ENCODE results near the gene CRLF2.
"Not testable (repeated sequence)": the region's sequence is repeated elsewhere in the genome, so short reads cannot be mapped to it uniquely, and the experiment has no call there.

The CRLF2 gene

DNA sequence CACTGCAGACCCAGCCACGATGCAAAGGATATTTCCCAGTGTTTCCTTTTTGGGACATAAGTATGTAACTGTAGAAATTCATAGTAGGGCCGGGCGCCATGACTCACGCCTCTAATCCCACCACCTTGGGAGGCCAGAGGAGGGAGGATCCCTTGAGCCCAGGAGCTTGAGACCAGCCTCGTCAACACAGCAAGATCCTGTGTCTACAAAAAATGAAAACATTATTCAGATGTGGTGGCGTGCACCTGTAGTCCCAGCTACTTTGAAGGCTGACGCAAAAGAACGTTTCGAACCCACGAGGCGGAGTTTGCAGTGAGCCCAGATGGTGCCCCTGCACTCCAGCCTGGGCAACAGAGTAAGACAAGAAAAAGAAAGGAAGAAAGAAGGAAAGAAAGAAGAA lies 49.2 kb downstream of the CRLF2 start:
- FAIRE-seq: no peak
- DNase-seq (ENCODE audit: insufficient read length, low spot score): no peak
- TF ChIP-seq, protein P1, sequence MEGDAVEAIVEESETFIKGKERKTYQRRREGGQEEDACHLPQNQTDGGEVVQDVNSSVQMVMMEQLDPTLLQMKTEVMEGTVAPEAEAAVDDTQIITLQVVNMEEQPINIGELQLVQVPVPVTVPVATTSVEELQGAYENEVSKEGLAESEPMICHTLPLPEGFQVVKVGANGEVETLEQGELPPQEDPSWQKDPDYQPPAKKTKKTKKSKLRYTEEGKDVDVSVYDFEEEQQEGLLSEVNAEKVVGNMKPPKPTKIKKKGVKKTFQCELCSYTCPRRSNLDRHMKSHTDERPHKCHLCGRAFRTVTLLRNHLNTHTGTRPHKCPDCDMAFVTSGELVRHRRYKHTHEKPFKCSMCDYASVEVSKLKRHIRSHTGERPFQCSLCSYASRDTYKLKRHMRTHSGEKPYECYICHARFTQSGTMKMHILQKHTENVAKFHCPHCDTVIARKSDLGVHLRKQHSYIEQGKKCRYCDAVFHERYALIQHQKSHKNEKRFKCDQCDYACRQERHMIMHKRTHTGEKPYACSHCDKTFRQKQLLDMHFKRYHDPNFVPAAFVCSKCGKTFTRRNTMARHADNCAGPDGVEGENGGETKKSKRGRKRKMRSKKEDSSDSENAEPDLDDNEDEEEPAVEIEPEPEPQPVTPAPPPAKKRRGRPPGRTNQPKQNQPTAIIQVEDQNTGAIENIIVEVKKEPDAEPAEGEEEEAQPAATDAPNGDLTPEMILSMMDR (IDR thresholded peaks at IDR 0.05; ENCODE audit: insufficient read depth, missing control alignments): no peak

GRCh38 chrX:1162119-1162916 lies 50.1 kb downstream of the CRLF2 start:
- no peak for DNase-seq (ENCODE audit: insufficient read length, low spot score)
- FAIRE-seq: no peak
- TF ChIP-seq, protein P1 (IDR thresholded peaks at IDR 0.05; ENCODE audit: insufficient read depth, missing control alignments): no peak

GRCh38 chrX:1159548-1159947 lies 52.9 kb downstream of the CRLF2 start:
- DNase-seq (ENCODE audit: insufficient read length, low spot score): no peak
- TF ChIP-seq, protein P1 (IDR thresholded peaks at IDR 0.05; ENCODE audit: insufficient read depth, missing control alignments): no peak
- no peak for FAIRE-seq

DNA sequence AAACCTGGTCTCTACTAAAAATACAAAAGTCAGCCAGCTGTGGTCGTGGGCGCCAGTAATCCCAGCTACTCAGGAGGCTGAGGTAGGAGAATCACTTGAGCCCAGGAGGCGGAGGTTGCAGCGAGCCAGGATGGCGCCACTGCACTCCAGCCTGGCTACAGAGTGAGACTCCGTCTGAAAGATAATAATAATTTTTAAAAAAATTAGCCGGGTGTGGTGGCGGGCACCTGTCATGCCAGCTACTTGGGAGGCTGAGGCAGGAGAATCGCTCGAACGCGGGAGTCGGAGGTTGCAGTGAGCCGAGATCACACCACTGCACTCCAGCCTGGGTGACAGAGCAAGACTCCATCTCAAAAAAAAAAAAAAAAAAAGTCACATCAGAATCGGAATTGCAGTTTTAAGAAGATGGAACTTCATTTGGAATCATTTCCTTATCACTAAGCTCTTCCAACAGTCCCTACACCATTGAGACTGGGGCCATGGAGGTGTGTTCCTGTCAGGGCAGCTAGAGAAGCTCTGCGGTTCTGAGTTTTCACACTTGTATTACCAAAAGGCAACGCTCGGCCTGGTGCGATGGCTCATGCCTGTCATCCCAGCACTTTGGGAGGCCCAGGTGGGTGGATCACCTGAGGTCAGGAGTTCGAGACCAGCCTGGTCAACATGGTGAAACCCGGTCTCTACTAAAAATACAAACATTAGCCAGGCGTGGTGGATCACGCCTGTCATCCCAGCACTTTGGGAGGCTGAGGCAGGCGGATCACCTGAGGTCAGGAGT lies 55.6 kb downstream of the CRLF2 start:
- not testable (repeated sequence) for DNase-seq (ENCODE audit: insufficient read length, low spot score); FAIRE-seq

GRCh38 chrX:1153940-1154339 lies 58.5 kb downstream of the CRLF2 start:
- FAIRE-seq (no peak), DNase-seq (ENCODE audit: insufficient read length, low spot score) (no peak)
- TF ChIP-seq, protein P1 (IDR thresholded peaks at IDR 0.05; ENCODE audit: insufficient read depth, missing control alignments): no peak

GRCh38 chrX:1152090-1152489 lies 60.4 kb downstream of the CRLF2 start:
- TF ChIP-seq, protein P1 (IDR thresholded peaks at IDR 0.05; ENCODE audit: insufficient read depth, missing control alignments): no peak
- FAIRE-seq: no peak
- DNase-seq (ENCODE audit: insufficient read length, low spot score): no peak

DNA sequence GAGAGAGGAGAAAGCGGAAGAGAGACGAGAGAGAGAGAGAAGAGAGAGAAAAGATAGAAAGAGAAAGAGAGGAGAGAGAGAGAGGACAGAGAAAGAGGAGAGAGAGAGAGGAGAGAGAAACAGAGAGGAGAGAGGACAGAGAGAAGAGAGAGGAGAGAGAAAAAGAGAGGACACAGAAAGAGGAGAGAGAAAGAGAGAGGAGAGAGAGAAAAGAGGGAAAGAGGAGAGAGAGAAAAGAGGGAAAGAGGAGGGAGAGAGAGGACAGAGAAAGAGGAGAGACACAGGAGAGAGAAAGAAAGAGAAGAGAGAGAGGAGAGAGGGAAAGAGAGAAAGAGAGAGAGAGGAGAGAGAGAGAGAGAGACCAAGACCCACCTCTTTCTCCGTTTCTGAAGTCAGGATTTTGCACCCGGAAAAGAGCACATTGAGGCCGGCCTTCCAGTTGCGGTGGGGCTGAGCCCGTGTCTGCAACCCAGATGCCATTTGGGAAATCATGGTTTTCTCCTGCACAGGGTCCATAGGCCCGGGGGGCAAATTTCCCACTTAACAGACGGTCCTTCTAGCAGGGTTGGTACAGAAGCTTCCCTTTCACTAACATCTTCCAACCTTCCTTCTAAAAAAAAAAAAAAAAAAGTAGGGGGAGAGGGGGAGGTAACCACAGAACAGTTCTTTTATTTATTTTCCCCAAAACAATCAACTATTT lies 60.9 kb downstream of the CRLF2 start:
- no peak for FAIRE-seq
- TF ChIP-seq, protein P1 (IDR thresholded peaks at IDR 0.05; ENCODE audit: insufficient read depth, missing control alignments): no peak
- no peak for DNase-seq (ENCODE audit: insufficient read length, low spot score)
